Tibial nerve (tissue), 4 donors: ENCODE results near the gene ZNF569. TPM values are rescaled to one million over a fixed set of nuclear protein-coding genes. Genes with fewer than 3 reads are reported as not detected.

Source experiments
- DNase-seq, 2 donors: peaks; one replicate each; pipeline ENCODE4 v3.0.0-alpha.2; 2019; ENCODE audit warnings: low spot score in 2 of 2
- H3K27ac ChIP-seq, 4 donors: fragments of 200-600 bp; sonication (generic) in 3 of 4; one replicate each; pipeline ENCODE4 v1.5.1; 2017 to 2019; ENCODE audit warnings: mild to moderate bottlenecking in 1 of 4
- H3K27me3 ChIP-seq, 2 donors: fragments of 200-600 bp; sonication (generic) in 1 of 2; one replicate each; pipeline versions ENCODE4 v1.5.1 to v1.6.0; 2017 to 2019
- H3K36me3 ChIP-seq, 3 donors: fragments of 200-600 bp; sonication (generic); one replicate each; pipeline ENCODE4 v1.5.1; 2018 to 2019
- H3K4me1 ChIP-seq, 4 donors: fragments of 200-600 bp; sonication (generic) in 3 of 4; one replicate each; pipeline ENCODE4 v1.5.1; 2017 to 2019
- H3K4me3 ChIP-seq, 4 donors: fragments of 200-600 bp; sonication (generic) in 3 of 4; one replicate each; pipeline ENCODE4 v1.5.1; 2017 to 2019; ENCODE audit warnings: mild to moderate bottlenecking in 1 of 4, moderate library complexity in 1 of 4
- H3K9me3 ChIP-seq, 4 donors: fragments of 200-600 bp; sonication (generic) in 3 of 4; one replicate each; pipeline ENCODE4 v1.5.1; 2017 to 2019
- EP300 ChIP-seq, 2 donors: sonication (generic); formaldehyde crosslinking; IDR thresholded peaks; one replicate each; pipeline ENCODE4 v1.6.1; 2017; ENCODE audit warnings: antibody characterized with exemption in 2 of 2, mild to moderate bottlenecking in 1 of 2
- POLR2A ChIP-seq, 2 donors: fragments of 450-650 bp; IDR thresholded peaks; one replicate each; pipeline ENCODE4 v1.6.1; 2017; ENCODE audit warnings: antibody characterized with exemption in 2 of 2, mild to moderate bottlenecking in 2 of 2, moderate library complexity in 2 of 2
- WGBS, 2 donors: methylation state at CpG; one replicate each; pipeline ENCODE4 v1.1.5; 2018; 5-methylcytosine and 5-hydroxymethylcytosine counted together
- total RNA-seq, 4 donors: library from RNA; depleted of rRNA; stranded (reverse); fragments of >200 nt; gene quantifications; one replicate each; pipeline ENCODE4 v1.1.0, GENCODE V29; 2016
- TF ChIP-seq, protein P1 (sequence below), 5 experiments: fragments of 200-600 bp in 3 of 5; fragments of 450-650 bp in 2 of 5; sonication (generic) in 3 of 5; IDR thresholded peaks; one replicate each; pipeline ENCODE4 v1.5.1; 2016 to 2019; ENCODE audit warnings: antibody characterized with exemption in 5 of 5, mild to moderate bottlenecking in 3 of 5, moderate library complexity in 2 of 5

Gene ZNF569
- total RNA-seq, 4 donors from 2014 or later, result 4.3 to 9.4 (median 7.3) TPM

DNA sequence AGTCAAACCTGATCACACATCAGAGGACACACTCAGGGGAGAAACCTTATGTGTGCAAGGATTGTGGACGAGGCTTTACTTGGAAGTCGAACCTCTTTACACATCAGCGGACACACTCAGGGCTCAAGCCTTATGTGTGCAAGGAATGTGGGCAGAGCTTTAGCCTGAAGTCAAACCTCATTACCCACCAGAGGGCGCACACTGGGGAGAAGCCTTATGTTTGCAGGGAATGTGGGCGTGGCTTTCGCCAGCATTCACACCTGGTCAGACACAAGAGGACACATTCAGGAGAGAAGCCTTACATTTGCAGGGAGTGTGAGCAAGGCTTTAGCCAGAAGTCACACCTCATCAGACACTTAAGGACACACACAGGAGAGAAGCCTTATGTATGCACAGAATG, 104.5 kb downstream of the ZNF569 start:
- WGBS, 2 donors, result 87 to 94% methylated on average over 6 of the region's 6 CpGs
- peaks cover 4 to 76% (median 16%) of the 10 kb centered on the region in 3 donors for H3K36me3 ChIP-seq

DNA sequence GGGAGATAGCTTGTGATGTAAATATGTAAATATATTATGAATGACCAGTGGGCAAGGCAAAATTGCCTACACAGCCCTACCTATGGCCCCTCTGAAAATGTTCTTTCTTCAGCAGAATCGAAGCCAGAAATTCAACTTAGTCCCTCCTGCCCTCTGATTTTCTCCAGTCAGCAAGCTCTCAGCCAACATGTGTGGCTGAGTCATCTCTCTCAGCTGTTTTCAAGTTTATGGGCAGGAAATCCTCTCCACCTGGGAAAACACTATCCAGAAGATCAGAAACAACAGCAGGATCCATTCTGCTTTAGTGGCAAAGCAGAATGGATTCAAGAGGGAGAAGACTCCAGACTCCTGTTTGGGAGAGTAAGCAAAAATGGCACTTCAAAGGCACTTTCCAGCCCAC, 105.2 kb downstream of the ZNF569 start:
- WGBS, 2 donors, result 49 to 50% methylated on average over 1 of the region's 1 CpG

More for the DNA sequence above, 104.5 kb downstream of the ZNF569 start:
- H3K4me1 ChIP-seq, result no peaks in the 10 kb centered on the region
- TF ChIP-seq EP300 (IDR thresholded peaks at IDR 0.05), result no peak
- TF ChIP-seq, protein P1, sequence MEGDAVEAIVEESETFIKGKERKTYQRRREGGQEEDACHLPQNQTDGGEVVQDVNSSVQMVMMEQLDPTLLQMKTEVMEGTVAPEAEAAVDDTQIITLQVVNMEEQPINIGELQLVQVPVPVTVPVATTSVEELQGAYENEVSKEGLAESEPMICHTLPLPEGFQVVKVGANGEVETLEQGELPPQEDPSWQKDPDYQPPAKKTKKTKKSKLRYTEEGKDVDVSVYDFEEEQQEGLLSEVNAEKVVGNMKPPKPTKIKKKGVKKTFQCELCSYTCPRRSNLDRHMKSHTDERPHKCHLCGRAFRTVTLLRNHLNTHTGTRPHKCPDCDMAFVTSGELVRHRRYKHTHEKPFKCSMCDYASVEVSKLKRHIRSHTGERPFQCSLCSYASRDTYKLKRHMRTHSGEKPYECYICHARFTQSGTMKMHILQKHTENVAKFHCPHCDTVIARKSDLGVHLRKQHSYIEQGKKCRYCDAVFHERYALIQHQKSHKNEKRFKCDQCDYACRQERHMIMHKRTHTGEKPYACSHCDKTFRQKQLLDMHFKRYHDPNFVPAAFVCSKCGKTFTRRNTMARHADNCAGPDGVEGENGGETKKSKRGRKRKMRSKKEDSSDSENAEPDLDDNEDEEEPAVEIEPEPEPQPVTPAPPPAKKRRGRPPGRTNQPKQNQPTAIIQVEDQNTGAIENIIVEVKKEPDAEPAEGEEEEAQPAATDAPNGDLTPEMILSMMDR (IDR thresholded peaks at IDR 0.05), result no peak
- no peak for TF ChIP-seq POLR2A (IDR thresholded peaks at IDR 0.05)
- H3K4me3 ChIP-seq, result no peak overlapping the region
- no peaks in the 10 kb centered on the region for H3K27me3 ChIP-seq
- no peak overlapping the region for H3K27ac ChIP-seq
- no peak for DNase-seq
- H3K9me3 ChIP-seq, result peaks cover 0 to 63% (median under 1%) of the 10 kb centered on the region in 4 donors

More for the DNA sequence above, 105.2 kb downstream of the ZNF569 start:
- no peak overlapping the region for H3K27ac ChIP-seq
- no peaks in the 10 kb centered on the region for H3K4me1 ChIP-seq
- peaks cover 0 to 70% (median 4%) of the 10 kb centered on the region in 4 donors for H3K9me3 ChIP-seq
- peaks cover 4 to 83% (median 21%) of the 10 kb centered on the region in 3 donors for H3K36me3 ChIP-seq
- H3K4me3 ChIP-seq, result no peak overlapping the region
- TF ChIP-seq, protein P1 (IDR thresholded peaks at IDR 0.05), result no peak
- TF ChIP-seq POLR2A (IDR thresholded peaks at IDR 0.05), result no peak
- H3K27me3 ChIP-seq, result no peaks in the 10 kb centered on the region
- no peak for DNase-seq

Other genes starting within 250 kb of the ZNF569 start
- 10 to 100 TPM in 2 of 4 donors, 1 to 10 TPM in 2; 7.5 to 14.3 (median 10.0) TPM for gene ZNF383, start 249.2 kb downstream of the ZNF569 start, total RNA-seq
- 10 to 100 TPM in 1 of 4 donors, 1 to 10 TPM in 3; 6.3 to 13.5 (median 9.0) TPM for gene ZNF527, start 96.3 kb downstream of the ZNF569 start, total RNA-seq
- 10 to 100 TPM in 2 of 4 donors, 1 to 10 TPM in 2; 4.5 to 13.7 (median 8.7) TPM for gene ZNF570, start 1.9 kb upstream of the ZNF569 start, total RNA-seq
- gene ZNF793, start 39.5 kb upstream of the ZNF569 start, total RNA-seq, result 1 to 10 TPM; 4.7 to 5.9 (median 5.1) TPM
- 10 to 100 TPM in 1 of 4 donors, 1 to 10 TPM in 3; 3.9 to 11.2 (median 7.3) TPM for gene ZNF571, start 127.3 kb upstream of the ZNF569 start, total RNA-seq
- gene ZNF540, start 127.4 kb upstream of the ZNF569 start, total RNA-seq, result 10 to 100 TPM in 1 of 4 donors, 1 to 10 TPM in 3; 4.2 to 10.5 (median 6.5) TPM
- gene ZFP30, start 188.0 kb upstream of the ZNF569 start, total RNA-seq, result 10 to 100 TPM; 10.2 to 40.6 (median 16.9) TPM